GM21381 (cell line): ENCODE results near the gene CCDC198.

Source experiments
- ATAC-seq: cut with Tn5 transposase; IDR thresholded peaks from one replicate; pipeline ENCODE4 v1.9.1; 2021; ENCODE audit warnings: mild to moderate bottlenecking, moderate library complexity; ENCODE audit not compliant: unreplicated experiment

CCDC198 gene

GRCh38 chr14:57464008-57464730, 29.5 kb downstream of the CCDC198 start:
- peak; percentile 90 for ATAC-seq

- ATAC-seq, result no peak
Measured at GRCh38 chr14:57462551-57462950, 31.1 kb downstream of the CCDC198 start.

- ATAC-seq, result no peak
Measured at GRCh38 chr14:57461777-57462320, 31.8 kb downstream of the CCDC198 start.

- no peak for ATAC-seq
Measured at GRCh38 chr14:57435923-57436322, 57.7 kb downstream of the CCDC198 start.

GRCh38 chr14:57420986-57421385, 72.7 kb downstream of the CCDC198 start:
- ATAC-seq, result no peak

- no peak for ATAC-seq
Measured at GRCh38 chr14:57420033-57420432, 73.6 kb downstream of the CCDC198 start.
